HL-60 (cell line): Measurements from ENCODE around the gene SMAP1.

Experiments used
- DNase-seq, 2 experiments: peaks; one replicate each; pipeline ENCODE4 v3.0.0-alpha.2; 2010 to 2020; ENCODE audit warnings: low read depth in 1 of 2, low spot score in 1 of 2
- H3K27ac ChIP-seq: fragments of 250-450 bp; sonication (Bioruptor Pico); replicated peaks from 2 replicates; pipeline ENCODE4 v1.5.1; 2020; ENCODE audit warnings: mild to moderate bottlenecking, moderate library complexity
- H3K27me3 ChIP-seq: fragments of 250-450 bp; sonication (Bioruptor Pico); 2 replicates; pipeline ENCODE4 v1.5.1; 2021; ENCODE audit warnings: mild to moderate bottlenecking, moderate library complexity; ENCODE audit not compliant: insufficient read depth, poor library complexity, severe bottlenecking
- H3K4me3 ChIP-seq: replicated peaks from 2 replicates; pipeline ENCODE4 v1.5.1; 2011; ENCODE audit warnings: mild to moderate bottlenecking, control low read depth, low read length; ENCODE audit not compliant: insufficient read depth
- CTCF ChIP-seq: IDR thresholded peaks from one replicate; pipeline ENCODE4 v1.5.1; 2011; ENCODE audit warnings: low read length, control low read depth, inconsistent platforms; ENCODE audit not compliant: insufficient read depth
- GABPA ChIP-seq: IDR thresholded peaks from 2 replicates; pipeline ENCODE4 v1.6.1; 2012; ENCODE audit warnings: low read depth
- POLR2AphosphoS5 ChIP-seq: IDR thresholded peaks from 2 replicates; pipeline ENCODE4 v1.6.1; 2012; ENCODE audit warnings: low read depth
- REST ChIP-seq: IDR thresholded peaks from 2 replicates; pipeline ENCODE4 v1.6.1; 2012; ENCODE audit warnings: low read depth; ENCODE audit not compliant: insufficient replicate concordance
- SPI1 ChIP-seq: IDR thresholded peaks from 2 replicates; pipeline ENCODE4 v1.6.1; 2012; ENCODE audit warnings: low read depth, mild to moderate bottlenecking, borderline replicate concordance

Gene SMAP1

GRCh38 chr6:70708448-70708847, 40.8 kb downstream of the SMAP1 start:
- no peaks in the 10 kb centered on the region for H3K27me3 ChIP-seq
- DNase-seq = no peak
- TF ChIP-seq GABPA (no peak), CTCF (no peak), SPI1 (no peak), REST (no peak), POLR2AphosphoS5 (no peak)
- H3K27ac ChIP-seq = no peak overlapping the region
- H3K4me3 ChIP-seq = no peak overlapping the region

GRCh38 chr6:70709826-70710225, 42.1 kb downstream of the SMAP1 start:
- H3K27ac ChIP-seq = no peak overlapping the region
- H3K4me3 ChIP-seq = no peak overlapping the region
- DNase-seq = no peak
- no peaks in the 10 kb centered on the region for H3K27me3 ChIP-seq
- no peak for TF ChIP-seq CTCF
- no peak for TF ChIP-seq SPI1
- TF ChIP-seq GABPA = no peak
- TF ChIP-seq POLR2AphosphoS5 = no peak
- no peak for TF ChIP-seq REST

- no peaks in the 10 kb centered on the region for H3K27me3 ChIP-seq
- TF ChIP-seq POLR2AphosphoS5 (no peak), REST (no peak), GABPA (no peak)
- no peak overlapping the region for H3K27ac ChIP-seq
- DNase-seq = no peak
- H3K4me3 ChIP-seq = no peak overlapping the region
These were observed 47.1 kb downstream of the SMAP1 start for GRCh38 chr6:70714716-70715257.
